Uterus (tissue), 4 donors: ENCODE data around the gene RPS17. TPM values are rescaled to one million over a fixed set of nuclear protein-coding genes. Genes with fewer than 3 reads are reported as not detected.

Experiments
- DNase-seq, 2 donors: peaks; one replicate each; pipeline ENCODE4 v3.0.0-alpha.2; 2019 to 2020
- H3K27ac ChIP-seq, 2 donors: fragments of 200-600 bp; sonication (generic); 1 replicate in 1 of 2; 2 replicates in 1 of 2; pipeline ENCODE4 v1.5.1; 2016 to 2018
- H3K27me3 ChIP-seq, 2 donors: fragments of 200-600 bp; sonication (generic); one replicate each; pipeline ENCODE4 v1.5.1; 2018 to 2019; ENCODE audit warnings: control low read depth in 1 of 2
- H3K36me3 ChIP-seq, 2 donors: fragments of 200-600 bp; sonication (generic); one replicate each; pipeline ENCODE4 v1.5.1; 2019; ENCODE audit warnings: control low read depth in 1 of 2
- H3K4me1 ChIP-seq, 2 donors: fragments of 200-600 bp; sonication (generic); one replicate each; pipeline ENCODE4 v1.5.1; 2018 to 2019; ENCODE audit warnings: control low read depth in 1 of 2
- H3K4me3 ChIP-seq, 2 donors: fragments of 200-600 bp; sonication (generic); 1 replicate in 1 of 2; 2 replicates in 1 of 2; pipeline ENCODE4 v1.5.1; 2018 to 2019; ENCODE audit warnings: mild to moderate bottlenecking in 1 of 2
- H3K9me3 ChIP-seq, 2 donors: fragments of 200-600 bp; sonication (generic); one replicate each; pipeline ENCODE4 v1.5.1; 2019; ENCODE audit warnings: control low read depth in 1 of 2
- POLR2A ChIP-seq, 2 donors: fragments of 450-650 bp; IDR thresholded peaks; one replicate each; pipeline ENCODE4 v1.6.1; 2016; ENCODE audit warnings: antibody characterized with exemption in 2 of 2, mild to moderate bottlenecking in 1 of 2, moderate library complexity in 1 of 2
- intact Hi-C: fragments of 100-400 bp; cut with DNase I; formaldehyde crosslinking; loops from one replicate; pipeline ENCODE4 v1.15.1; 2023; ENCODE audit warnings: low total_unique reads
- total RNA-seq, 4 donors: library from RNA; depleted of rRNA in 3 of 4; stranded (reverse); fragments of >200 nt in 3 of 4; gene quantifications; one replicate each; pipeline versions ENCODE4 v1.1.0 to v1.2.4, GENCODE V29; 2014 to 2023
- TF ChIP-seq, protein P1 (sequence below), 4 experiments: fragments of 200-600 bp in 2 of 4; fragments of 450-650 bp in 2 of 4; sonication (generic) in 2 of 4; IDR thresholded peaks; one replicate each; pipeline ENCODE4 v1.5.1; 2016 to 2019; ENCODE audit warnings: antibody characterized with exemption in 4 of 4, mild to moderate bottlenecking in 2 of 4, moderate library complexity in 1 of 4
- donor health status: DM: yes; HTN: yes; CAD: no.

The RPS17 gene
- total RNA-seq, 4 donors from 2014 or later = 754 to 4,808 (median 3,201) TPM

DNA sequence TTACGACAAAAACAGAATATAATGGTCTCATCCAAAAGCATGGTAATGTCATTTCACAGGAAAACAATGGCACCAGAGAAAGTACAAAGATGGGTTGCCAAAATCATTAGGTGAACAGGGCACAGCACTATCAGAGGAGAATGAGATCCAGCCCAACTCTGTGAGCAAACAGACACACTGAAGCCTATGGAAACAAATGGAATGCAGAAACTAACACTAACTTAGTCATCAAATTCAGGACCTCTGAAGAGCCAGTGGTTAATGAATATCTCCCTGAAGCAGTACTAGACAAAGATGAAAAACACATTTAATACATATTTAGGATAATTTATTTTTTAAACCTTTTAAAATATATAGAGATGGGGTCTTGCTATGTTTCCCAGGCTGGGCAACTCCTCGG is 14.6 kb upstream of the RPS17 start:
- Histone ChIP-seq H3K36me3 (no peaks in the 10 kb centered on the region), H3K4me1 (no peaks in the 10 kb centered on the region), H3K9me3 (no peaks in the 10 kb centered on the region), H3K4me3 (no peak overlapping the region), H3K27me3 (no peaks in the 10 kb centered on the region), H3K27ac (no peak overlapping the region)
- intact Hi-C loops = no loop called here
- no peak for DNase-seq
- TF ChIP-seq, protein P1, sequence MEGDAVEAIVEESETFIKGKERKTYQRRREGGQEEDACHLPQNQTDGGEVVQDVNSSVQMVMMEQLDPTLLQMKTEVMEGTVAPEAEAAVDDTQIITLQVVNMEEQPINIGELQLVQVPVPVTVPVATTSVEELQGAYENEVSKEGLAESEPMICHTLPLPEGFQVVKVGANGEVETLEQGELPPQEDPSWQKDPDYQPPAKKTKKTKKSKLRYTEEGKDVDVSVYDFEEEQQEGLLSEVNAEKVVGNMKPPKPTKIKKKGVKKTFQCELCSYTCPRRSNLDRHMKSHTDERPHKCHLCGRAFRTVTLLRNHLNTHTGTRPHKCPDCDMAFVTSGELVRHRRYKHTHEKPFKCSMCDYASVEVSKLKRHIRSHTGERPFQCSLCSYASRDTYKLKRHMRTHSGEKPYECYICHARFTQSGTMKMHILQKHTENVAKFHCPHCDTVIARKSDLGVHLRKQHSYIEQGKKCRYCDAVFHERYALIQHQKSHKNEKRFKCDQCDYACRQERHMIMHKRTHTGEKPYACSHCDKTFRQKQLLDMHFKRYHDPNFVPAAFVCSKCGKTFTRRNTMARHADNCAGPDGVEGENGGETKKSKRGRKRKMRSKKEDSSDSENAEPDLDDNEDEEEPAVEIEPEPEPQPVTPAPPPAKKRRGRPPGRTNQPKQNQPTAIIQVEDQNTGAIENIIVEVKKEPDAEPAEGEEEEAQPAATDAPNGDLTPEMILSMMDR (IDR thresholded peaks at IDR 0.05) = no peak
- no peak for TF ChIP-seq POLR2A (IDR thresholded peaks at IDR 0.05)

DNA sequence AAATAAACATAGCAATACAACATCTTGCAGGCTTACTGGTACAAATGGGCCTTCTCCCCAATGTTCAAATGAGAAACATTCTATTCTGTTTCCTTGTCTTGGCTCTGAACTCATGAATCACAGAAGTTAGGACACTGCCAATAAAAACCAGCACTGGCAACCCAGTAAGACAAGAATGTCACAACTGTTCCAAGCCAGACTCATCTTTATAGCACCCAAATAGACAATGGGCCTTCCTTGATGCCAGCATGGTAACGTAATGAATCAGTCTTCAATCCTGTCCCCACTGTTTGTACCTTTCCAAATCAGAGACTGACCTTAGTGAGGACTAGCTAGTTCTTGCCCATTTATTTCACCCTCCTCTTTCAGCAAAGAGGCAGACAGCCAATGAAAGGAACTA is 14.1 kb upstream of the RPS17 start:
- no peak for TF ChIP-seq POLR2A (IDR thresholded peaks at IDR 0.05)
- TF ChIP-seq, protein P1 (IDR thresholded peaks at IDR 0.05) = no peak
- intact Hi-C loops = no loop called here

DNA sequence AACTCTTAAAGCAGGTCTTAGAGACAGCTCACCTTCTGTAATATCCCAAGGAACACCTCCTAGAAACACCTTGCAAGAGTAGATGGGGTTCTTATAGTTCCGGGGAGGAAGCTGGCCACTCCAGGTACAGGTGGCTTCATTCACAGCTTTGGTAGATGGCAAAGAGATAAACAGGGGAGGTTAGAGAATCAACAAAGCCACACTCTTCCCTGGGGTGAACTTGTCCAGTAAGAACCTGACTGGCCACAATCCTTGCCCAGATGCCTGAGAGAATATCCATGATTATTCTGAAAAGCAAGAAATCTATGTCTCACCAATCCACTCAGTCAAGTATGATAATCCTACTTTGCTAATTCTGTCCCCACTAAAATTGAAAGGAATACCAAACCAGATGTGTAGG is 13.6 kb upstream of the RPS17 start:
- no peaks in the 10 kb centered on the region for H3K27me3 ChIP-seq
- no peak for TF ChIP-seq POLR2A (IDR thresholded peaks at IDR 0.05)
- H3K4me1 ChIP-seq = no peaks in the 10 kb centered on the region
- H3K4me3 ChIP-seq = no peak overlapping the region
- H3K27ac ChIP-seq = no peak overlapping the region
- no peaks in the 10 kb centered on the region for H3K9me3 ChIP-seq
- intact Hi-C loops = no loop called here
- no peaks in the 10 kb centered on the region for H3K36me3 ChIP-seq
- DNase-seq = no peak

More for the DNA sequence above, 14.1 kb upstream of the RPS17 start:
- Histone ChIP-seq H3K36me3 (no peaks in the 10 kb centered on the region), H3K4me1 (no peaks in the 10 kb centered on the region), H3K9me3 (no peaks in the 10 kb centered on the region), H3K27me3 (no peaks in the 10 kb centered on the region), H3K4me3 (no peak overlapping the region), H3K27ac (no peak overlapping the region)
- no peak for DNase-seq

DNA sequence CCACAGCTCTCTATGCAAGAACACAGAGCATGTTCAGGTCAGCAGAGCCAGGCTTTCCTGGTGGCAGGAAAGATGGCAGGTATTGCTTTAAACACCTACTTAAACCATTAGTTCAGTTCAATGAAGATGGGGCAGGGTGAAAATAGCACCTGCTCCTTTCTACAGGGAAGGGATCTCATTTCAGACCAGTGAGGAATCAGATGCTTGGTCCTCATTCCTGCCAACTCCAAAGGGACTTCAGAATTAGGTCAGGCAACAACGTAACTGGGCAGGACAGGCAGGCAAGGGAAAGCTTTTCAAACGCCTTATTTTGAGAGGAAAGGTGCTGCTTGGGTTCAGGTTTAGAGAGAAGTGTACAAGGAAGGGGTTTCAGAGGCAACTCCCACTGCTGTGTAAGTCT is 12.6 kb upstream of the RPS17 start:
- DNase-seq = no peak
- intact Hi-C loops = no loop called here
- H3K27me3 ChIP-seq = no peaks in the 10 kb centered on the region
- H3K27ac ChIP-seq = no peak overlapping the region
- H3K36me3 ChIP-seq = no peaks in the 10 kb centered on the region
- TF ChIP-seq, protein P1 (IDR thresholded peaks at IDR 0.05) = no peak
- no peak for TF ChIP-seq POLR2A (IDR thresholded peaks at IDR 0.05)
- no peaks in the 10 kb centered on the region for H3K4me1 ChIP-seq
- no peaks in the 10 kb centered on the region for H3K9me3 ChIP-seq
- H3K4me3 ChIP-seq = no peak overlapping the region

DNA sequence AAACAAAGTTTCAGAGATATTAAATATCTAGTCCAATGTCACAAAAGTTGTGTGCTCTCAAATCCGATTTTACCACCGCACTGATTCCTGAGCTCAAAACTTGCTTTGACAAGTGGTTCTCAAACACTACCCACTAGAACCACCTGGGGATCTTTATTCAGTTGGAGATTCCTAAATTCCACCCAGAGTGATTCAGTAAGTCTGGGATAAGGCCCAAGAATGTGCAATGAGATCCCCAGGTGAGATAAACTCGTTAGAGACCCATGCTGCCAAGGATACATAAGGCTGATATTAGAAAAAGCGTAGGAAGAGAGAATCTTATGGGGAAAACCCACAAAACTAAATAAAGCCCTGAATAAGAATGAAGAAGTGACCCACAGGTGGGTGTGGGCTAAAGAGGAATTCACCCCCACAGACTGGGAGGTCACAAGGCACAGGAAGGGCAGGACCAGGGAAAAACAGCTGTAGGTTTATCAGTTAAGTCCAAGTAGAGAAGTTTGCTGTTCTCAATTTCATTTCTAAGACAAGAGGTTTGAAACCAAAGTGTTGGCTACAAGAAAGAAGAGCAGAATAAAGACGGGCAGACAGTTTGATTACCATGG is 11.5 kb upstream of the RPS17 start:
- TF ChIP-seq POLR2A (IDR thresholded peaks at IDR 0.05) = no peak
- TF ChIP-seq, protein P1 (IDR thresholded peaks at IDR 0.05) = no peak
- Histone ChIP-seq H3K27me3 (no peaks in the 10 kb centered on the region), H3K9me3 (no peaks in the 10 kb centered on the region), H3K27ac (no peak overlapping the region), H3K4me3 (no peak overlapping the region), H3K36me3 (no peaks in the 10 kb centered on the region), H3K4me1 (no peaks in the 10 kb centered on the region)
- no peak for DNase-seq
- intact Hi-C loops = no loop called here

DNA sequence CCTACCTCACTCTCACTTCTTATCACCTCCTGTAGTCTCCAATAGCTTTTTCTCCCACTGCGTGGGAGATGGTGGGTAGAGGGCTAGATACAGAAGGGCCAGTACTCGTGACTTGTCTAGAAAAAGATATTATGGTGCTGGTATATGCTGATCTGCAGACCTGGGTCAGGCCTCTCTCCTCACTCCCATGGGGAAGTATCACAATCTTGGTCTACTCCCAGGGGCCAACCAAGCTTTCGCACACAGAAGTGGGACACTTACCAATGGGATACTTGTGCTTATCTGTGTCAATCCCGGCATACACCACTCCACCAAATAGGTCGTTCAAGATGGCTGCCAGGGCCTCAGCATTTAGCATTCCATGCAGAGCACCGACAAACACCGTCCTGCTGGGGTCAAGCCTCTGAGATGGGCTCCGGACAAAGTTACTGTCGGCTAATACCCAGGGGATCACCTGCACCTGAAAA is 9.0 kb upstream of the RPS17 start:
- H3K36me3 ChIP-seq = no peaks in the 10 kb centered on the region
- TF ChIP-seq, protein P1 (IDR thresholded peaks at IDR 0.05) = no peak
- TF ChIP-seq POLR2A (IDR thresholded peaks at IDR 0.05) = no peak
- intact Hi-C loops = no loop called here
- no peaks in the 10 kb centered on the region for H3K27me3 ChIP-seq
- no peak overlapping the region for H3K27ac ChIP-seq
- H3K4me3 ChIP-seq = no peak overlapping the region
- no peaks in the 10 kb centered on the region for H3K4me1 ChIP-seq
- DNase-seq = no peak
- H3K9me3 ChIP-seq = no peaks in the 10 kb centered on the region
